Memory B cell (primary cell): Measurements from ENCODE around the gene ARID5A.
"Not testable (repeated sequence)": the region's sequence is repeated elsewhere in the genome, so short reads cannot be mapped to it uniquely, and the experiment has no call there.

Source experiments
- ATAC-seq: fragments of 150-1000 bp; cut with Tn5 transposase; 2 replicates; pipeline ENCODE4 v1.10.0; 2021; ENCODE audit warnings: low read depth, mild to moderate bottlenecking, moderate library complexity
- DNase-seq, 2 donors: peaks; one replicate each; pipeline ENCODE4 v3.0.0; 2022; ENCODE audit warnings: low spot score in 2 of 2
- H3K27ac Mint-ChIP-seq: one replicate; pipeline ENCODE4 v1.8.0; 2022; ENCODE audit warnings: mild to moderate bottlenecking, moderate library complexity, mixed read lengths
- H3K27me3 Mint-ChIP-seq: one replicate; pipeline ENCODE4 v1.8.0; 2022; ENCODE audit warnings: mixed read lengths
- H3K36me3 Mint-ChIP-seq: one replicate; pipeline ENCODE4 v1.8.0; 2022; ENCODE audit warnings: mild to moderate bottlenecking, mixed read lengths
- H3K4me1 Mint-ChIP-seq: one replicate; pipeline ENCODE4 v1.8.0; 2022; ENCODE audit warnings: mixed read lengths
- H3K4me3 Mint-ChIP-seq: one replicate; pipeline ENCODE4 v1.8.0; 2022; ENCODE audit warnings: mild to moderate bottlenecking, moderate library complexity, mixed read lengths
- H3K9me3 Mint-ChIP-seq: one replicate; pipeline ENCODE4 v1.8.0; 2022; ENCODE audit warnings: mixed read lengths

The ARID5A gene

DNA sequence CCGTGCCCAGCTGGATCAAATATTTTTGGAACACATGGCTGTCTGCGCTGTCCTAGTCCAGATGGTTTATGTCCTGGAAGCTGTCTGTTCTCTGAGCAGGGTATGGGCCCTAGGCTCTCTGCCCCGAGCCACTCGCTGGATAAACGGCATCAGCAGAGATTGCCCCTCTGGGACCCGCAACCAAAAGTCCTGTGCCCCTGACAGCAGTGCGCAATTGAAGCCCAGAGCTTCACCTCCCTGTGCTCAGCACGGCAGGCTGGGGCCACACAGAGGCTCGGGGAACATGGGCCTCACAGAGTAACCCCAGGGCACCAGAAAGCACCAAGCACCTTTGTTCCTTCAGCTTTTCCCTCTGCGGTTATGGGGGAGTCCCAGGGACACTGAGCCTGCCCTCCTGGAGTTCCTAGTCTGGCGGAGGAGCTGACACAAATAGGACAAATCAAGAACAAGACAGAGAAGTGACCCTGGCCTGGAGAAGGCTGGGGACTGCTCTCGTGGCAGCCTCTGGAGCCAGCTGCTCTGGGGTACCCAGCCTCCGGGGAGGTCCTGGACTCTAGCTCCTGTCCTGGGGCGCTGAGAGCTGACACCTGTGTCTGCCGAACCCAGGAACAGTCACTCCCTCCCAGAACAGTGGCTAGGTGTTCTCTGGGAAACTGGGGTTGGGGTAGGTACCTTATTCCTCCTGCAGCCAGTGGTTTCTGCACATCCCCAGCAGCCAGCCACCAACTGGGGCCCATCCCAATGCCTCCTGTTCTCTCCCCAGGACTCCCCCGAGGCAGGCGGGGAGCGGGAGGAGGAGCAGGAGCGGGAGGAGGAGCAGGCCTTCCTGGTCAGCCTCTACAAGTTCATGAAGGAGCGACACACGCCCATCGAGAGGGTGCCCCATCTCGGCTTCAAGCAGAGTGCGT is 12.3 kb downstream of the ARID5A start:
- Mint-ChIP-seq H3K36me3 (peaks cover 13% of the 10 kb centered on the region), H3K4me3 (no peak overlapping the region), H3K27me3 (no peaks in the 10 kb centered on the region), H3K27ac (no peak overlapping the region), H3K4me1 (peaks cover 4% of the 10 kb centered on the region), H3K9me3 (no peaks in the 10 kb centered on the region)
- no peak for ATAC-seq
- DNase-seq = no peak

DNA sequence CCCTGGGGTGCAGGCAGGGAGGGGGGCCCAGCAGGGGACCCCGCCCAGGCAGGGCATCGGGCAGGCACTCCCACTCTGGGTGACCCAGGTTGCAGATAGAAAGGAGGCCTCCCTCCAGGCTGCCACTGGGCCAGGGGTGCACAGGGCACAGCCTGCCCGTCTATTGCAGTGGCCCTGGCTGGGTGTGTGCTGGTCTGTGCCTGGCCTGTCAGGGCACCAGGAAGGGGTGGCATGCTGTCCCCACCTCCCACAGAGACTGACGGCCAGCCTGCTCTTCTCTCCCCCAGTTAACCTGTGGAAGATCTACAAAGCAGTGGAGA is 12.9 kb downstream of the ARID5A start:
- peaks cover 2% of the 10 kb centered on the region for H3K4me1 Mint-ChIP-seq
- H3K27me3 Mint-ChIP-seq = no peaks in the 10 kb centered on the region
- no peak overlapping the region for H3K4me3 Mint-ChIP-seq
- DNase-seq (no peak), ATAC-seq (no peak)
- H3K9me3 Mint-ChIP-seq = no peaks in the 10 kb centered on the region
- no peak overlapping the region for H3K27ac Mint-ChIP-seq
- H3K36me3 Mint-ChIP-seq = peaks cover 13% of the 10 kb centered on the region

DNA sequence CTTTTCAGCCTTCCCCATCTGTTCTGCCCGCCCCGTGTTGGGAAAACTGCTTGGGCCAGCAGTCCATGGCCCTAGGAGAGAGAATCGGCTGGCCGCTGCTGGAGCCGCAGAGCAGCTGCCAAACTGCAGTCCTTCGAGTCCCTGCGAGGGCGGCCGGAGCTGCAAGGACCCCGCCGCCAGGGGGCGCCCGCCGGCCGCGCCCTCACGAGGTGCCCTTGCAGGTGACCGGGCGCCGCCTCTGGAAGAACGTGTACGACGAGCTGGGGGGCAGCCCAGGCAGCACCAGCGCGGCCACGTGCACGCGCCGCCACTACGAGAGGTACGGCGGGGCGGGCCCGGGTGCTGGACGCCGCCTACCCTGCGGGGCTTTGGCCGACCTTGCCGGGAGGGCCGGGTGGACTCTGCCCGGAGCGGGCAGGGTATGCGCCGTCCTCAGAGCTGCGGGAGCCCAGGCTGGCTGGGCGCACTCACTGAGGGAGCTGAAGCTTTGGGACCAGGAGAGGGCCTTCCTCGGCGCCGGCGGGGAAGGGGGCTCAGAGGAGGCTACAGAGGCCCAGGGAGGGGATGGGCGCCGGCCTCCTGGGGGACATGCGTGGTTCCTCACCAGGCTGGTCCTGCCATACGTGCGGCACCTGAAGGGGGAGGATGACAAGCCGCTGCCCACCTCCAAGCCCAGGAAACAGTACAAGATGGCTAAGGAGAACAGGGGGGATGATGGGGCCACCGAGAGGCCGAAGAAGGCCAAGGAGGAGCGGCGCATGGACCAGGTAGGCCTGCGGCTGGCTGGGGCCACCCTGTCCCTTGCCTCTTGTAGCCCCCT is 13.6 kb downstream of the ARID5A start:
- DNase-seq = no peak
- no peak overlapping the region for H3K27ac Mint-ChIP-seq
- H3K9me3 Mint-ChIP-seq = no peaks in the 10 kb centered on the region
- H3K36me3 Mint-ChIP-seq = peaks cover 9% of the 10 kb centered on the region
- peaks cover 2% of the 10 kb centered on the region for H3K4me1 Mint-ChIP-seq
- H3K27me3 Mint-ChIP-seq = no peaks in the 10 kb centered on the region
- ATAC-seq = no peak
- no peak overlapping the region for H3K4me3 Mint-ChIP-seq

DNA sequence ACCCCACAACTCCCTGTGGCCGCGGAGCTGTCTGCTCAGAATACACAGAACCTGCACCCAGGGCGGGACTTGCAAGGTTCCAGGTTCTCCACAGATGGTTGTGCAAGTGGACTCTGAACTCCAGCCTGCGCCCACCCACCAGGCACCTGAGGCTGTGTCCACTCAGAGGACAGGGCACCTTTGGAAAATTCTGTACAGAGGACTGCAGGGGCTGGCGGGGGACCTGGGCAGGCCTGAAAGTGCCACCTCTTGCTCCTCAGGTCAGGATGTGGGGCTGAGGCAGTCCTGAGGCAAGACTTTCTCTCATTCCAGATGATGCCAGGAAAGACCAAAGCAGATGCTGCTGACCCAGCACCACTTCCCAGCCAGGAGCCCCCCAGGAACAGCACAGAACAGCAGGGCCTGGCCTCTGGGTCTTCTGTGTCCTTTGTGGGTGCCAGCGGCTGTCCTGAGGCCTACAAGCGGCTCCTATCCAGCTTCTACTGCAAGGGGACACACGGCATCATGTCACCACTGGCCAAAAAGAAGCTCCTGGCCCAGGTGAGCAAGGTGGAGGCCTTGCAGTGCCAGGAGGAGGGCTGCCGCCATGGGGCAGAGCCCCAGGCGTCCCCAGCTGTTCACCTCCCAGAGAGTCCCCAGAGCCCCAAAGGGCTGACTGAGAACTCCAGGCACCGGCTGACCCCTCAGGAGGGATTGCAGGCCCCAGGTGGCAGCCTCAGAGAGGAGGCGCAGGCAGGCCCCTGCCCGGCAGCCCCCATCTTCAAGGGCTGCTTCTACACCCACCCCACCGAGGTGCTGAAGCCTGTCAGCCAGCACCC is 14.4 kb downstream of the ARID5A start:
- ATAC-seq (no peak), DNase-seq (no peak)
- H3K36me3 Mint-ChIP-seq = peaks cover 7% of the 10 kb centered on the region
- peaks cover 2% of the 10 kb centered on the region for H3K4me1 Mint-ChIP-seq
- no peak overlapping the region for H3K4me3 Mint-ChIP-seq
- no peak overlapping the region for H3K27ac Mint-ChIP-seq
- H3K9me3 Mint-ChIP-seq = no peaks in the 10 kb centered on the region
- no peaks in the 10 kb centered on the region for H3K27me3 Mint-ChIP-seq

DNA sequence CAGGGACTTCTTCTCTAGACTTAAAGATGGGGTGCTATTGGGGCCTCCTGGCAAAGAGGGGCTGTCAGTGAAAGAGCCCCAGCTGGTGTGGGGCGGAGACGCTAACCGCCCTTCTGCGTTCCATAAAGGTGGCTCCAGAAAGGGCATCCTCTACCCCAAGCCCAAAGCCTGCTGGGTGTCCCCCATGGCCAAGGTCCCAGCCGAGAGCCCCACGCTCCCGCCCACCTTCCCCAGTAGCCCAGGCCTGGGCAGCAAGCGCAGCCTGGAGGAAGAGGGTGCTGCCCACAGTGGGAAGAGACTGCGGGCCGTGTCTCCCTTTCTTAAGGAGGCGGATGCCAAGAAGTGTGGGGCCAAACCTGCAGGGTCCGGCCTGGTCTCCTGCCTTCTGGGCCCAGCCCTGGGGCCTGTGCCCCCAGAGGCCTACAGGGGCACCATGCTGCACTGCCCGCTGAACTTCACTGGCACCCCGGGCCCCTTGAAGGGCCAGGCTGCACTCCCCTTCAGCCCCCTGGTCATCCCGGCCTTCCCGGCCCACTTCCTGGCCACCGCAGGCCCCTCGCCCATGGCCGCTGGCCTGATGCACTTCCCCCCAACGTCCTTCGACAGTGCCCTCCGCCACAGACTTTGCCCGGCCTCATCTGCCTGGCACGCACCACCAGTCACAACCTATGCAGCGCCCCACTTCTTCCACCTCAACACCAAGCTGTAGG is 15.2 kb downstream of the ARID5A start:
- Mint-ChIP-seq H3K36me3 (peaks cover 7% of the 10 kb centered on the region), H3K9me3 (no peaks in the 10 kb centered on the region), H3K4me1 (peaks cover 2% of the 10 kb centered on the region), H3K27me3 (no peaks in the 10 kb centered on the region), H3K27ac (no peak overlapping the region), H3K4me3 (no peak overlapping the region)
- no peak for DNase-seq
- no peak for ATAC-seq

DNA sequence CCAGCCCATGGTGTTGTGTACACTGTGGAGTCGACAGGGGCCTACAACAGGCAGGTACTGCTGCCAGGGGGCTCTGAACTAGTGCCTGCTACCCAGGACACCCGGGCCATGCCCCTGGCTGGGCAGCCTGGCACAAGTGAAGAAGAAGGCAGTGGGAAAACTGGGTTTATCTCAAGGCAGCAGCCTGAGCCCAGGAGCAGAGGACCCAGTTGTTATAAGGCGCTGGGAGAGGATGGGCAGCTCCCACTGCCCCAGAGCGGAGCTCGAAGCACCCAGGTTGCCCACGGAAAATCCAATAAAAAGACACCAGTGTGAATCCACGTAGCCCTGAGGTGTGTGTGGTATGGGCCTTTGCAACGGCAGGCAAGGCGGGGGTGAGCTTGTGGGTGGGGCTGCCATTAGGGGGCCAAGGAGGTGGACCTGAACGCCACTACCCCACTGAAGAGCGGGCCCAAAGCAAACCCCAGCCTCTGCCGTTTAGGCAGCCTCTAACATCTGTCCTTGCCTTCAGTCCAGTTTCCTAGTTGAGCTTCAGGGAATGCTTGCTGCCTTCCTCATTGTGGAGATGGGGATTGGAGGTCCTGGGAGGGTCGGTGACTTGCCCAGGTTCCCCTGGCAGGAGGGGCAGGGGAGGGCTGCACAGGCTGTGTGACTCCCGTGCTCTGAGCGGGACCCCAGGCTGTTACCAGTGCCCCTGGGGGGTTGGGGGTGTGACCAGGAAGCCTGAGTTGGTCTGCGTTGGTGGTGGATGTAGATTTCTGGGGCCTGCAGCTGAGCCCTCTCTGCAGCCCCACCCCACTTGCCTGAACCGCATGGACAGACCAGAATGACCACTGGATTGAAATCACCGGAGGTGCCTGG is 16.0 kb downstream of the ARID5A start:
- H3K9me3 Mint-ChIP-seq = no peaks in the 10 kb centered on the region
- peaks cover 4% of the 10 kb centered on the region for H3K36me3 Mint-ChIP-seq
- H3K27ac Mint-ChIP-seq = peak overlapping the region; percentile 41
- peaks cover 2% of the 10 kb centered on the region for H3K4me1 Mint-ChIP-seq
- no peak overlapping the region for H3K4me3 Mint-ChIP-seq
- H3K27me3 Mint-ChIP-seq = no peaks in the 10 kb centered on the region
- DNase-seq (no peak), ATAC-seq (no peak)

DNA sequence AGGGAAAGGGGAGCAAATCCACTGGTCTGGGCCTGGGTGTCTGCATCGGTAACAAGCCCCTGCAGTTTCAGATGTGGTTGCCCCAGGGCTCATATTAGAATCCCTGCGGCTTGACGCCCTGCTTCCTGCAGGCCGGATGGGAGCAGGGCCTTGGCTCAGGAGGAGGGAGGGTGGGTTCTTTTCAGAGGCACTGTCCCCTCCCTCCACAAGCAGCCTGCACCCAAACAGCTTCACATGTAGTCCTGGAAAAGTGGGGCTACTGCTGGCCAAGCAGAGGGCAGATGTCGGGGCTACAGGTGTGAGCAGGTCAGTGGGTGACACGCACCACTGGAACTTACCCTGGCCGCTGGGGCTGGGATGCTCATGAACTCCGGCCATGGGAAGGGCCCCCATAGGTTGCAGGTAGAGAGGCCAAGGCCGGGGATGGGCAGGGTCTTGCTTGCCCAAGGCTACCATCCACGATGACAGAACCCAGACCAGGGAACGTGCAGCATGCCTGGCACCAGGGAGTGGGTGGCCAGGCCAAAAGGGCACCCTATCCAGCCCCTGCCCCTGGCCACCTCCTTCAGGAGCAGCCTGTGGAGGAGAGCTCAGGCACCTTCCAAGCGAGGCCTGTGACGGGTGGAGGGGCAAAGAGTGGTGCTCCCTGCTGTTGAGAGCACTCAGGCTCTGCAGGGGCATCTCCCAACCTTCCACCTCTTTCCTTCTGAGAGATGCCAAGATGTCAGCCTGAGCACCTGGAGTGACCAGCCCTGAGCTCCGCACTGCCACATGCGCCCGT is 16.8 kb downstream of the ARID5A start:
- H3K27me3 Mint-ChIP-seq = no peaks in the 10 kb centered on the region
- DNase-seq = no peak
- peak overlapping the region; percentile 41 for H3K27ac Mint-ChIP-seq
- H3K4me3 Mint-ChIP-seq = peak overlapping the region; percentile 32
- H3K36me3 Mint-ChIP-seq = peaks cover 3% of the 10 kb centered on the region
- peaks cover 2% of the 10 kb centered on the region for H3K4me1 Mint-ChIP-seq
- no peak for ATAC-seq
- no peaks in the 10 kb centered on the region for H3K9me3 Mint-ChIP-seq

DNA sequence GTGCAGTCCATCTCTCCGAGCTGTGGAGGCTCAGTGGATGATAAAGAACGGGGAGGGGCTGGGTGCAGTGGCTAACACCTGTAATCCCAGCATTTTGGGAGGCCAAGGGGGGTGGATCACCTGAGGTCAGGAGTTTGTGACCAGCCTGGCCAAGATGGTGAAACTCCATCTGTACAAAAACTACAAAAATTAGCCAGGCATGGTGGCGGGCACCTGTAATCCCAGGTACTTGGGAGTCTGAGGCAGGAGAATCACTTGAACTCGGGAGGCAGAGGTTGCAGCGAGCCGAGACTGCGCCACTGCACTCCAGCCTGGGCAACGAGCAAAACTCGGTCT is 17.4 kb downstream of the ARID5A start:
- H3K36me3 Mint-ChIP-seq, H3K9me3 Mint-ChIP-seq, H3K4me1 Mint-ChIP-seq, H3K27me3 Mint-ChIP-seq, DNase-seq, ATAC-seq, H3K27ac Mint-ChIP-seq: not testable (repeated sequence)
- peak overlapping the region; percentile 32 for H3K4me3 Mint-ChIP-seq

DNA sequence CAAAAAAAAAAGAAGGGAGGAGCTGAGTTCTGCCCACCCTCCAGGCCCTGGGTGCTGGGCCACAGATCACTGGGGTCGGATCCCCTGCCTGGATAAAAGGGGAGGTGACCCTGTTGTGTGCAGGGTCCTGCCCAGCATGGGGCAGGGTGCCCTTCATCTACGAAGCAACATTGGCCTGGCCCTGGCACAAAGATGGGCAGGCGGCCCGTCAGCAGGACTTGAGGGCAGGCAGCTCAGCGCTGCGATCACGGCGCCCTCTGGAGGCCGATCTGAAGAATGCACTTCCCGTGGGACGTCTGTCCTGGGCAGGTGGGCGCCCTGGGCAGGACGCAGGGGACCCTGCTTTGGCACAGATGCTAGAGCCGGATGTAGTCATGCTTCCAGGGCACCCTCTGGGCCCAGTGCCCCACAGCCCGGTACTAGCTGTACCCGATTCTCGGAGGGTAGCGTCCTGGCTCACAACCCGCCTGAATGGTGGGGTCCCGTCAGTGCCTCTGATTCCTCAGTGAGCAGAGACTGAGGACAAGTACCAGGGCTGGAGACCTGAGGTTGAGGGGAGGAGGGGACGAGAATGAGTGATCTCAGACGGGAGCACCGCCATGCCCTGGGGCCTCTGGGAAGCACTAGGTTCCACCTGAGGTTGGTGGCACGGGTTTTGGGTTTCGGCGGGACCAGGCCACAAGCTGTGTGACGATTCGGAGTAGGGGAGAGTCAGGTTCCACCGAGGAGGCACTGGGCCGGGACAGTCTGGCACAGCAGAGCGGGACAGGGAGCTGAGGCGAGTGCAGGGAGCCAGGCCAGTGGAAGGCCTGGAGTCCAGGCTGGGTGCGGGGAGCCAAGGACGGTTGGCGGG is 18.0 kb downstream of the ARID5A start:
- peak; percentile 79 for ATAC-seq
- peaks cover 2% of the 10 kb centered on the region for H3K4me1 Mint-ChIP-seq
- H3K27me3 Mint-ChIP-seq = no peaks in the 10 kb centered on the region
- no peaks in the 10 kb centered on the region for H3K9me3 Mint-ChIP-seq
- H3K27ac Mint-ChIP-seq = no peak overlapping the region
- peak; percentile 66 to 77 for DNase-seq
- H3K36me3 Mint-ChIP-seq = peaks cover 3% of the 10 kb centered on the region
- no peak overlapping the region for H3K4me3 Mint-ChIP-seq

DNA sequence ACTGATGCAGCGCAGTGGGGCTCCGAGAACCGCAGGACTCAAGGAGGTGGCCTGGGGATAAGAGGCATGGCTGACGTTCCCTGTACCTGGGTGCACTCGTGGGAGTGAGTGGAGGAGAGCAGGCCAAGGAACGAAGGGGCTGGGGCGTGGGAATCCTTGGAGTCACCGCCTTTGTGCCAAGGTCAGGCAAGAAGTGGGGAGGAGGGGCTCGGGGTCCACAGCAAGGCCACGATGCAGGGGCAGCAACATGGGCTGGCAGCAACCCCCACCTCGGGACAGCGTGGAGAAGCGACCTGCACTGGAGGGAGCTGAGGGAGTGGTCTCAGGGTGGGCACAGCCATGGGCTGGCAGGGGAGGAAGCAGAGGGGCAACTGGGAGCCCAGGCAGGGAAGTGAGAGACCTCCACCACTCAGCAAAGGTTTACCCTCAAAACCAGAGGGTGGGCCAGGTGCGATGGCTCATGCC is 18.6 kb downstream of the ARID5A start:
- Mint-ChIP-seq H3K4me3 (no peak overlapping the region), H3K36me3 (peaks cover 3% of the 10 kb centered on the region), H3K27ac (no peak overlapping the region)

DNA sequence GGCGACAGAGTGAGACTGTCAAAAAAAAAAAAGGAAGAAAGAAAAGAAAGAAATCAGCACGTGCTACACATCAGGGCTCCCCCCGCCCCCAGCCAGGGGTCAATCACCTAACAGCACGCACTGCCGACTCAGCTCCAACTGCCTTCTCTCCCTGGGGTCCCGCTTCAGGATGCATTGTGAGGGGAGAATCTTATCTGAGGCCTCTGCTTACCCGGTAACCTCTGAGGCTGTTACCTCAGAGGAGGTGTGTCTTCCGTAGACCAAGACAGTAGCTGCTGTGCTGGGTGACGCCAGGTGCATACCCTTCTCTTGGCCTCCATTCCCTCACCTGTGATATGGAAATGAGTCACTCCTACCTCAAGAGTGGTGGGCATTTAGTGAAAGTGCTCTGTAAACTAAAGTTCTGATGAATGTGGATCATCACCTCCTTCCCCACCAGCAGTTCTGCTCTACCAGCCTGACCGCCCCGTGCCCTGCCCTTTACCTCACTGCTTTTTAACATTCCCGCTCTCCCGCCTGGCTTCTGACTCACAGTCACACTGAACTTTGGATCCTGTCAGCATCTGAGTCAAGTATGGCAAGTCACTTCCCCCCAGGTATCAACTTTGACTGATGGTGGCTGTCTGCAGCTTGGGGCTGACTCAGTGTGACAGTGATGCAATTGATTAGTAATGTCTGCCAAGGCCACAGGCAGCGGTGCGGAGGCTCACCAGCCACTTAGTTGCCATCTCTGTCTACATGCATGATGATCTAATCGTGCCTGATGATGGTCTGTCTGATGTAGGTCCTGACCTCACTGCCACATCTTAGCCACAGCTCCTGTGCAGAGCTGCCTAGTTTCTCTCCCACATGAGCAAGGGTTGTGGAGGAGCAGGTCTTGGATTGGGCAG is 20.1 kb downstream of the ARID5A start:
- Mint-ChIP-seq H3K27me3 (no peaks in the 10 kb centered on the region), H3K36me3 (peaks cover 3% of the 10 kb centered on the region), H3K4me1 (peaks cover 2% of the 10 kb centered on the region), H3K9me3 (no peaks in the 10 kb centered on the region), H3K27ac (no peak overlapping the region), H3K4me3 (no peak overlapping the region)
- ATAC-seq = no peak
- no peak for DNase-seq

More for the DNA sequence above, 18.6 kb downstream of the ARID5A start:
- ATAC-seq = no peak
- DNase-seq = no peak
- Mint-ChIP-seq H3K27me3 (no peaks in the 10 kb centered on the region), H3K4me1 (peaks cover 2% of the 10 kb centered on the region), H3K9me3 (no peaks in the 10 kb centered on the region)
